SU-DHL-6 (cell line): Measurements from ENCODE around the gene GART.

Experiments used
- H2AFZ ChIP-seq: fragments of 200-600 bp; sonication (generic); 2 replicates; pipeline ENCODE4 v1.6.1; 2014; ENCODE audit warnings: low read depth, mild to moderate bottlenecking, moderate library complexity, mixed read lengths, antibody characterized with exemption, low read length; ENCODE audit not compliant: severe bottlenecking
- H3F3A ChIP-seq: fragments of 200-600 bp; shearing (Covaris generic); 2 replicates; pipeline ENCODE4 v1.6.0; 2016; ENCODE audit warnings: antibody characterized with exemption, mild to moderate bottlenecking; ENCODE audit not compliant: insufficient read depth
- H3K27ac ChIP-seq: fragments of 200-600 bp; sonication (generic); 2 replicates; pipeline ENCODE4 v1.5.1; 2016; ENCODE audit warnings: low read depth, mild to moderate bottlenecking, low read length, moderate library complexity, mixed read lengths
- H3K27me3 ChIP-seq: fragments of 200-600 bp; sonication (generic), shearing (Covaris generic); 2 replicates; pipeline ENCODE4 v1.6.0; 2014; ENCODE audit warnings: mild to moderate bottlenecking, low read length
- H3K36me3 ChIP-seq: fragments of 200-600 bp; sonication (generic); 2 replicates; pipeline ENCODE4 v1.6.1; 2014; ENCODE audit warnings: mild to moderate bottlenecking, low read length, mixed read lengths
- H3K4me2 ChIP-seq: fragments of 300-600, 200-600 bp; shearing (Covaris generic), sonication (generic); 2 replicates; pipeline ENCODE4 v1.6.0; 2014; ENCODE audit warnings: low read length, low read depth, mild to moderate bottlenecking; ENCODE audit not compliant: poor library complexity, severe bottlenecking
- H3K4me3 ChIP-seq: fragments of 200-600 bp; sonication (generic); 2 replicates; pipeline ENCODE4 v1.5.1; 2014; ENCODE audit warnings: antibody characterized with exemption, low read length, mild to moderate bottlenecking, mixed read lengths; ENCODE audit not compliant: insufficient read depth, poor library complexity, severe bottlenecking
- H3K79me2 ChIP-seq: fragments of 200-600 bp; sonication (generic); 2 replicates; pipeline ENCODE4 v1.6.1; 2014; ENCODE audit warnings: mild to moderate bottlenecking, low read length, moderate library complexity; ENCODE audit not compliant: insufficient read depth
- H3K9ac ChIP-seq: fragments of 200-600 bp; sonication (generic); 2 replicates; pipeline ENCODE4 v1.7.0; 2014; ENCODE audit warnings: mild to moderate bottlenecking, low read length
- H3K9me2 ChIP-seq: fragments of 200-600 bp; sonication (generic); replicated peaks from 2 replicates; pipeline ENCODE4 v1.6.1; 2014; ENCODE audit warnings: low read length; ENCODE audit not compliant: insufficient read depth
- H3K9me3 ChIP-seq: fragments of 200-600 bp; sonication (generic); 2 replicates; pipeline ENCODE4 v1.6.1; 2014; ENCODE audit warnings: low read length, mixed read lengths; ENCODE audit not compliant: insufficient read depth
- H4K20me1 ChIP-seq: fragments of 200-600 bp; sonication (generic); 2 replicates; pipeline ENCODE4 v1.6.1; 2014; ENCODE audit warnings: low read depth, mild to moderate bottlenecking, antibody characterized with exemption, low read length, moderate library complexity, mixed read lengths
- EZH2phosphoT487 ChIP-seq: fragments of 200-600 bp; sonication (generic), shearing (Covaris generic); conservative IDR thresholded peaks from 2 replicates; pipeline ENCODE4 v1.6.1; 2018; ENCODE audit warnings: mild to moderate bottlenecking, antibody characterized with exemption, low read length, moderate library complexity, mixed read lengths
- TF ChIP-seq, protein P1 (sequence below): fragments of 200-600 bp; sonication (generic); IDR thresholded peaks from one replicate; pipeline ENCODE4 v1.5.1; 2017; ENCODE audit warnings: antibody characterized with exemption, mild to moderate bottlenecking, low read length, moderate library complexity; ENCODE audit not compliant: insufficient read depth, poor library complexity, severe bottlenecking

The GART gene

DNA sequence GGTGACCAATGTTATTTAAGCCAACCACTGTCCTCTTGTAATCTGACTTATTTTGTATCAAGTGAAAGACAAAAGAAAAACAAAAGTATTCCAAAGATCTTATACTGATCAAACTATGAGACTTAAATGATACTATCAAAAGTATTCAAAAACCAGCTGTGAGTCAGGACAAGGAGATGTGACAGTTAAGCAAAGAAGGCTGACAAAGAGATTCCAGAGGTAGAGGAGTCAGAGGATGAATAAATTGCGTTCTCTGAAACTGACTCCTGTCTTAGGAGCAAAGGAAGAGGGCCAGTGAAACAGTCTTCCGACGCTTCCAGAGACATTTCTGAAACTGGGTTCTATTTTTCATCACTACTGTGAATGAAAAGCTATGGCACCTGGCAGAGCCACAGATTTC, 83.1 kb downstream of the GART start:
- no peak overlapping the region for H3K9ac ChIP-seq
- no peaks in the 10 kb centered on the region for H3K27me3 ChIP-seq

DNA sequence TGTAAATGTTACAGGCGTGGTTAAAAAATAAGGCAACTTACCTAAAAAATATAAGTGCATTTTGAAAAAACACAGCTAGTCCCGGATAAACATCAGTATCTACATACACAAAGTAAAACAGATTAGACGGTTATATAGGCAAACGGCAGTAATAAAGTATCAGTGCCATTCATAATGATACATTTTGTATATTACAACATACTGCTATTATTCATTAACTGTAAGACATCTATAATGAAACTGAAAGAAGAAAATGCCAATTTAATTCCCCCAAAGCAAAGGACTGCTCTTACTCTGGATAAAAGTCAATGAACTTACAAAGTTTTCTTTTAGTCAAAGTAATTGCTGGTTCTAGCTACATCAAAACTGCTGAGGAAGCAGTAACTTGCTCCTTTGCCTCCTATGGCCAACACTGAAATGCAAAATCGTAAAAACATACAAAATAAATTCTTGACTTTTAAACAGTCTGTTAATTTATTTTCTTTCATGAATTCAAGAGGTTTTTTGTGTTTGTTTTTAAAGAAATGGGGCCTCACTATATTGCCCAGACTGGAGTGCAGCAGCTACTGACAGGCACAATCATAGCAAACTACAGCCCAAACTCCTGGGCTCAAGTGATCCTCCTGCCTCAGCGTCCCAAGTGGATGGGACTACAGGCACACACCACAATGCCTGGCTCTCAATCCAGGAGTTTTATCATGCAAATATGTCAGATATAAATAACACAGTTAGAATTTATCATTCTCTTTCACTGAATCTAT, 86.1 kb downstream of the GART start:
- no peak overlapping the region for H3K4me3 ChIP-seq
- H3K9me3 ChIP-seq, result no peaks in the 10 kb centered on the region
- no peak overlapping the region for H3K27ac ChIP-seq
- no peaks in the 10 kb centered on the region; the same call in 1 of the 2 replicates for H3F3A ChIP-seq
- H3K36me3 ChIP-seq, result 0 out of 2 replicates have a peak, but pooled peaks cover 2% of the 10 kb centered on the region
- no peak overlapping the region for H3K4me2 ChIP-seq
- H3K27me3 ChIP-seq, result no peaks in the 10 kb centered on the region
- H2AFZ ChIP-seq, result no peak overlapping the region
- no peaks in the 10 kb centered on the region for H3K79me2 ChIP-seq
- TF ChIP-seq EZH2phosphoT487, result no peak
- H4K20me1 ChIP-seq, result no peaks in the 10 kb centered on the region
- no peak overlapping the region for H3K9ac ChIP-seq
- no peaks in the 10 kb centered on the region for H3K9me2 ChIP-seq

More for the DNA sequence above, 83.1 kb downstream of the GART start:
- H3K79me2 ChIP-seq, result no peaks in the 10 kb centered on the region
- peaks cover 3% of the 10 kb centered on the region; the same call in 1 of the 2 replicates for H3F3A ChIP-seq
- no peaks in the 10 kb centered on the region for H3K9me3 ChIP-seq
- no peak overlapping the region for H3K27ac ChIP-seq
- no peak overlapping the region for H3K4me3 ChIP-seq
- no peaks in the 10 kb centered on the region for H3K9me2 ChIP-seq
- H3K36me3 ChIP-seq, result 0 out of 2 replicates have a peak, but pooled peaks cover 2% of the 10 kb centered on the region
- no peak overlapping the region for H2AFZ ChIP-seq
- no peak for TF ChIP-seq EZH2phosphoT487
- TF ChIP-seq, protein P1, sequence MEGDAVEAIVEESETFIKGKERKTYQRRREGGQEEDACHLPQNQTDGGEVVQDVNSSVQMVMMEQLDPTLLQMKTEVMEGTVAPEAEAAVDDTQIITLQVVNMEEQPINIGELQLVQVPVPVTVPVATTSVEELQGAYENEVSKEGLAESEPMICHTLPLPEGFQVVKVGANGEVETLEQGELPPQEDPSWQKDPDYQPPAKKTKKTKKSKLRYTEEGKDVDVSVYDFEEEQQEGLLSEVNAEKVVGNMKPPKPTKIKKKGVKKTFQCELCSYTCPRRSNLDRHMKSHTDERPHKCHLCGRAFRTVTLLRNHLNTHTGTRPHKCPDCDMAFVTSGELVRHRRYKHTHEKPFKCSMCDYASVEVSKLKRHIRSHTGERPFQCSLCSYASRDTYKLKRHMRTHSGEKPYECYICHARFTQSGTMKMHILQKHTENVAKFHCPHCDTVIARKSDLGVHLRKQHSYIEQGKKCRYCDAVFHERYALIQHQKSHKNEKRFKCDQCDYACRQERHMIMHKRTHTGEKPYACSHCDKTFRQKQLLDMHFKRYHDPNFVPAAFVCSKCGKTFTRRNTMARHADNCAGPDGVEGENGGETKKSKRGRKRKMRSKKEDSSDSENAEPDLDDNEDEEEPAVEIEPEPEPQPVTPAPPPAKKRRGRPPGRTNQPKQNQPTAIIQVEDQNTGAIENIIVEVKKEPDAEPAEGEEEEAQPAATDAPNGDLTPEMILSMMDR, result no peak
- no peaks in the 10 kb centered on the region for H4K20me1 ChIP-seq
- H3K4me2 ChIP-seq, result no peak overlapping the region
